GM21737 (cell line): Measurements from ENCODE around the gene CLEC16A.

ENCODE experiments used
- ATAC-seq: cut with Tn5 transposase; IDR thresholded peaks from one replicate; pipeline ENCODE4 v1.9.1; 2021; ENCODE audit warnings: mild to moderate bottlenecking, moderate library complexity; ENCODE audit not compliant: unreplicated experiment

The CLEC16A gene

DNA sequence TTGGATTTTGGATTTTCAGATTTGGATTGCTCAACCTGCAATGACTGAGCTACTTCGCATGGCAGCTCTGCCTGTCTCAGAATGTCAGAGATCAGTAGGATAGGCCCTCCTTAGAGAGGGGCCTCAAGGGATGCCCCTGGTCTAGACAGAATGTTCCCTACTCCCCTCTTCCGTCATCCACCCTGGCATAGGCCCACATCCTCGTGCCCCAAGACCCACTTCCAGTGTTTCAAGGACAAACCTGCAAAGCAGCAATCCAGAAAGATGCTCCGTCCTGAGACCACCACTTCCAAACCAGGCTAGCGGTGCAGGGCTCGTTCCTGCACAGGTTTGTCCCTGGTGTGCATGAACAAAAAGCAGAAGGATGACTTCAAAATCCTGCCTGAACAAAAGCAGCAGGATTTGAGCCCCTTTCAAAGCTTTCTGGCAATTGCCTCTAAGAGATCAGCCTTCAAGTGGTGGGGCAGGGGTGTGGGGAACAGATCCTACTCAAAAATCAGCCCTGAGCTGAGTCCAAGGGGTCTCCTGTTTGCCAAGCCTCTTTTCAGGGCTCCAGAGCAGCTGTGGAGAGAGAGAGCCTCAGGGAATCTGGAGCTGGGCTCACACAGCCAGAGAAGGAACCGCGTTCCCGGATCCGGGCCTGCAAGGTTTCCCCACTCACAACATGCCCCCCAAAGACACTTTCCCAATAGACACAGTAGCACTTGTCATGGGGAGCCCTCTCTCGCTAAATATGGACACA is 190.5 kb downstream of the CLEC16A start:
- ATAC-seq, result no peak

DNA sequence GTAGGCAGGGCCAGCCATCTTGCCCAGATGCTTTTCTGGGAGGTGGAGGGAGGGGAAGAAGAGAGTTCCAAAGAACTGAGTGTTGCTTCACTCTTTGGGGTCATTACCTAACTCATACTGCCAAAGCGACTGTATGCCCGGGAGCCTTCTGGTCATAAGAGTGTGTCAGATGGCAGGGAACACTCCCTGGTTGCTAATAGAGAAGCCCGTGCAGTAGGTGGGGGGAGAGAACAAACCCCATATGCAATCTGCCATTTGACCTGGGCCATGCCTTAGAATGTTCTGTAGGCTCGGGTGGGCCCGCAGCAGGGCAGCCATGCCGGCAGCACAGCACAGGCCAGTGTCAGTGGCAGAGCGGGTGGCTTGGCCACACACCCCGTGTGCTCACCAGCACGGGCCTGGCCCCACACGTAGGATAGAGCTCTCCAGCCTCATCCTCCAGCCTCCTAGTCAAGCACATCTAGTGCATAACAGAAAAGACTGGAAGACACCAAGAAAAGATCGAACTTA is 191.2 kb downstream of the CLEC16A start:
- ATAC-seq, result no peak

DNA sequence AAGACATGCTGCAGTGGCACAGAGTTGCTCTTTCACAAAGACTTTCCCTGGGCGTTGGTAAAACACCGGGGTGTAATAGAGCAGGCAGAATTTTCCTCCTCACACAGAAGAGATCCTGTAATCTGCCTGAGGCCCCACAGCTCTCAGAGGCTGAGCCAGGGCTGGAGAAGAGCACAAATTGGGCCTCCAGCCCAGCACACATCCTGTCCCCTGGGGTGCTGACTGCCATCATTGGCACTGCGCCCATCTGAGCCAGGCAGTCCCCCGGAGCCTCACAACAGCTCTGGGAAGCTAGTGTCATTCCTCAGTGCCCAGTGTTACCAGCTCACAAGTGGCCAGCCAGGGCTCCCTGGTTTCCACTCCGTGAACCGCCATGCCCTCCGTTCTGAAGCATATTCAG is 192.2 kb downstream of the CLEC16A start:
- ATAC-seq, result no peak

DNA sequence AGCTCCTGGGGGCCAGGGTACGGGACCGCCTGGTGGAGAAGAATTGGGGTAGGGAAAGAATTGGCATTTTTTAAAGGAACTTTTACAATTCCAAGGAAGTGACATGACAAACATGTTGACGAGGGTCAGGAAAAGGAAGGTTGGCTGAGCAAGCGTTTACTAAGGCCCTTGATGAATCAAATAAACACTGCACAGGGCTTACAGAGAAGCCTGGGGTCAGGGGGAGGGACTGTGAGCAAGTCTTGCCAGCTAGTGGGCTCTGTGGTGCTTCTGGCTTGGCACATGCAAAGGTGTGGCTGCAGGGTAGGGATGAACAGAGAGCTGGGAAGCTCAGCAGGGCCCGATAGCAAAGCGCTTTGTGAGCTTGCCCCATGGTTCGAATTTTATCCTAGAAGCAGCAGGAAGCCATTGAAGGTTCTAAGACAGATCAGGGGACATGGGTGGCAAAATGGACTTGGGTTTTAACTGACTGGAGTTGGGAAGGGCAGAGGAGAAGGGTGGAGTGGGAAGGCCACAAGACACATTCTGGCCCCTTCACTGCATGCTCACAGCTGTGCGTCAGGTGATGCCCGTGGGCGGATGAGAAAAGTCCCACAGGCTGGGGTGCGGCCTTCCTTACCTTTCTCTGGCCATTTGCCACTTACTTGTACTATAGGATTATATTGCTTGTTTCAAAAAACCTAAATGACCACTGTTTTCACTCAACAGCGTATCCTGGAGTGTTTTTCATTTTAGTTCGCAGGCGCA is 193.8 kb downstream of the CLEC16A start:
- no peak for ATAC-seq

DNA sequence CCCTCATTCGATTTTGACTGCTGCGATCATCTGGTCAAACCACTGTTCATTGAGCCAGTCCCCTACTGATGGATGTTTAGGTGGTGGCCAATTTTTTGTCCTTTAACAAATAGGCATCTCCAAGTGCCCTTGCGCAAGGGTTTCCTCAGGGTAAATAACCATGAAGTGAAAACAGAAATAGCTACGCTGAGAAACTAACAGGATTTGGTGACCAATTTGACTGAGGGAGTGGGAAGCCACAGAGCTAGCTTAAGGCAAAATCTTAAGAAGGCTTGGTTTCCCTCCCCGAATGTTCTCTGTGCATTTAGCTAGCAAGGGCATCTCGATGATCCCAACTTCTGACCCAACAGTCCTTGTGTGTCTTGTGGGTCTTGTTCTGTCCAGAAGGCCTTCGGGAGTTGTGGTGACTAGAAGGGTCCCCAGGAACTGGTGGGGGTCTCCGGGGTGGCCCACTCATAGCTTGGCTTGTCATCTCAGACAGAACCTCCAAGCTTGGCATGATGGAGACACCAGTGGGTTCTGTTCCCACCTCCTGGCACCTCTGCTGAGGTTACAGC is 194.5 kb downstream of the CLEC16A start:
- no peak for ATAC-seq

DNA sequence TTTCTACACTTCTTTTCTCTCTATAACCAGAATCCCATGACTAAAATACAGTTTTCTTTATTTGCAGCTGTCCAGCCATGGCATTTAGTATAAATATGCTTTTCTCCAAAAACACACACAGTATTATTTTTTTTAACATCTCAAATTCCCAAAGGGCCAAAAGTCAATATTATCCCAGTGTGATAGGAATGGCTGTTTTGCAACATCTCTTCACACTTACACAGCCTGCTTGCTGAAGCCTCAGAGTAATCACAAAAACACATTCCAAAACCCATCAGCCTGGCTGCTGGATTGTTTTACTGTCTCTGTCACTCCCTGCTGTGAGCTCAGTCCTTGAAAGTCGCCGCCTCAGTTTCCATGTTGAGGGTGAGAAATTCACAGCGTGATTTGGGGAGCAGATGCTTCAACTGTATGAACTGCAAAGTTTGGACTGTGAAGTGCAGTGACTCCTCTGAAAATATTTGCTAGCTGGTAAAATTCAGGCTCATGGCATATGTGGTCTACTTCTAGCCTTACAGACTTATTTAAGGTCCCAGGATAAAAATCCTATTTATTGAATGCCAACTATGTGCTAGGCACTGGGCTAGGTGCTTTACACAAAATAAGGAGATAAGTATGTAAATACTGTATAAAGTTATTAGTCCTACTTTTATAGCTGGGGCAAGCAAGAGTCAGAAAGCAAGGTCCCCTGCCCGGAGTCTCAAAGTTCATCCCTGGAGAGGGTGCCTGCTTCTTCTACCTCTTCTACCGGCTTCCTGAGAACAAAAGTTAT is 195.1 kb downstream of the CLEC16A start:
- ATAC-seq, result no peak

DNA sequence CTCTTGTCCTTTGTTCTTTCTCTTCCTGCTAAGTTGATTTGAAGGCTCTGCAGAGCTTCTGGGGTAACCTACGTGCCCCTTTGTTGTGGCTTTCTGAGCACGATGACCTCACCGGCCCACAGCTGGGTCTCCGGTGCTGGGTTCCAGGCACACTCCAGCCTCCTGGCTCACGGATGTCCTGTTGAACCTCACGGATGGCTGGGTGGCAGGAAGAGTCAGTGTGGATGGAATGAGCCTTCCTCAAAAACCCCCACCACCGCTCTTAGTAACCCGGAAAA is 195.7 kb downstream of the CLEC16A start:
- no peak for ATAC-seq

DNA sequence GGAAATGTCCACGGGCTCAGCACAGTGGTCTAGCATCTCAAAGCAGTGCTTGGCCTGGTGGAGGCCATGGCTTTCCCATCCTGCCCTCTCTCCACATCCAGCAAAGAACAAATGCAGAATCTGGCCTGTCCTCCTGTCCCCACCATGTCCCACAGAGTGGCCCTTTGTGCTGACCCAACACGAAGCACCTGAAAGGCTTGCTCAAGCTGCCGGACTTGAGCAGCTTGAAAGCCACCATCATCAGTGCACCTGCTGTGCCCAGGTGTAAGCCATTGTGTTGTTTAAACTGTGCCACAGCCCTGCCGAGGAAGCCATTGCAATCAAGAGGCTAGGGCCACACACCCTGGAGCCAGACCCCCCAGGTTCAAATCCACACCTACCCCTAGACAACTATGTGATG is 196.1 kb downstream of the CLEC16A start:
- ATAC-seq, result no peak

DNA sequence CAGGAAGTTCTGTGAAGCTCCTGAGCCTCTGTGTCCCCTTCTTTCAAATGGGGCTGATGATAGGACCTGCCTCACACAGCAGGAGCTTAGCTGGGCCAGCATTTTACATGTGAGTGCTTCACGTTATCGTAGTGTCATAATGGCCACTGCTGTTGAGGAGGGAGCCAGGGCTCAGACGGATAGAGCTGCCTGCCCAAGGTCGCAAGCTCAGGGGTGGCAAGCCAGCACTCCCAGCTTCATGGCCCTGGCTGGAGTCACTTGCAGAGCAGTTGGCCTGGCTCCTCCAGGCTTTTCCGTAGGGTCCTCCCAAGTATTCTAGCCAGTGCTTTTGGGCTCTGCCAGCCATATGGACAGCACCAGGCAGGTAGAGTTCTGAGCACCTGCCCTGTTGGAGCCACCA is 196.5 kb downstream of the CLEC16A start:
- ATAC-seq, result no peak

DNA sequence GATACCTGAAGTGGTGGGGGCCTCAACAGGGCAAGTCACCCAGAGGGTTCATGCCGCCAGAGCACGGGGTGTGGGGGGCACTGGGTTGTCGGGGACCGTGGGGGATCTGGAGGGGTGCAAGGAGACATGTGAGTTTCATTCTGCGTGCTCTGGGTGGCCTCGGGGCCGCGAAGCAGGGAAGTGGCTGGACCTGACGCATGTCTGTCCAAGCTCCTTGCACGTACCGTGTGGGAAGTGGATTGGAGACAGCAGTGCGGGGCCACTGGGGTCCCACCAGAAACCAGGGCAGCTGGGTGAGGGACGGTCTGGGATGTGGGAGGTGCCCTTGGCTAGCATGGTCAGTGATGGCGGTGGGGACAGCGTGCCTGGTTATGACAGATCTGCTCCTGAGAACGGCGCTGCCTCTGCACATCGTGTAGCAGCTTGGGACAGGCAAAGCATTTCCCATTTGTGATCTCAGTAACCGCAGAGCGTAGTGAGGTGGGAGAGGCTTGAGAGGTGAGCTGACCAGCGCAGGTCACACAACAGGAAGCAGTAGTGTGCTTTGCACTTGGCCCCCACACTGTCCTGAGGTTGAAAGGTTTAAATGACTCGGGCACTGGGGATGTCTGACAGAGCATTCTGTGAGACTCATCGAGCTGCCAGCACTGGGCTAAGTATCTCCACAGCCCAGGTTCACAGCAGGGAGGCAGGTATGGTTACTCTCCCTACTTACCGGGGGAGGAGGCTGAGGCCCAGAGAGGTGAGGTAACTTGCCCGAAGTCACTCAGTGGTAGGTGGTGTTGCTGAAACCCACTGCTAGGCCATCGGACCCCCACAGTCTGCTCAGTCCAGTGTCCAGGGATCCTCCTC is 197.3 kb downstream of the CLEC16A start:
- no peak for ATAC-seq

DNA sequence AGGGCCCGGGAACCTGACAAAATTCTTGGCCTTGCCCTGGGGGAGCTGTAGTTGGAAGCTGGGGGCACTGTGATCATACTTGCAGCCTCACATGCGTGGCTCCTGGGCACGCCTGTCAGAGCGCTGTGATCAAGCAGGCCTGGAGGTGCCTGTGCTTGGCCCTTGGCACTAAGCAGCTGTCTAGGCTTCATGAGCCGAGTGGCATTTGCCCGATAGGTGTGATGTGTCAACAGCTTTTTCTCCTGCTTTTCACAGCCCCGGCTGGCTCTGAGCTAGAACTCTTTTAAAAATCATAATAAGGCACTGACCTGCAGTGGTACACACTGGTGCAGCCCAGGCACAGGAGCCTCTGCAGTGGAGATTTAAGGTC is 197.9 kb downstream of the CLEC16A start:
- ATAC-seq, result no peak

DNA sequence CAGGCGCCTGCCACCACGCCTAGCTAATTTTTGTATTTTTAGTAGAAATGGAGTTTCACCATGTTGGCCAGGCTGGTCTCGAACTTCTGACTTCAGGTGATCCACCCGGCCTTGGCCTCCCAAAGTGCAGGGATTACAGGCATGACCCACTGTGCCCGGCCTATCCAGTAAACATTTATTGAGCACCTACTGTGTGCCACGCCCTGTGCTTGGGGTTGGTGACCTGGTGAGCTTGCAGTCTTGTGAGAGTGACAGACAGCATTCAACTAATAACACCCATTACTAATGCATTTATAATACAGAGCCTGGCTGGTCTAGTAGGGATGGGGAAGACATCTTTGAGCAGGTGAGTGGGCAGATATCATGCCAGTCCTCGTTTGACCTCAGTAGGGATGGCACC is 198.6 kb downstream of the CLEC16A start:
- ATAC-seq, result no peak

DNA sequence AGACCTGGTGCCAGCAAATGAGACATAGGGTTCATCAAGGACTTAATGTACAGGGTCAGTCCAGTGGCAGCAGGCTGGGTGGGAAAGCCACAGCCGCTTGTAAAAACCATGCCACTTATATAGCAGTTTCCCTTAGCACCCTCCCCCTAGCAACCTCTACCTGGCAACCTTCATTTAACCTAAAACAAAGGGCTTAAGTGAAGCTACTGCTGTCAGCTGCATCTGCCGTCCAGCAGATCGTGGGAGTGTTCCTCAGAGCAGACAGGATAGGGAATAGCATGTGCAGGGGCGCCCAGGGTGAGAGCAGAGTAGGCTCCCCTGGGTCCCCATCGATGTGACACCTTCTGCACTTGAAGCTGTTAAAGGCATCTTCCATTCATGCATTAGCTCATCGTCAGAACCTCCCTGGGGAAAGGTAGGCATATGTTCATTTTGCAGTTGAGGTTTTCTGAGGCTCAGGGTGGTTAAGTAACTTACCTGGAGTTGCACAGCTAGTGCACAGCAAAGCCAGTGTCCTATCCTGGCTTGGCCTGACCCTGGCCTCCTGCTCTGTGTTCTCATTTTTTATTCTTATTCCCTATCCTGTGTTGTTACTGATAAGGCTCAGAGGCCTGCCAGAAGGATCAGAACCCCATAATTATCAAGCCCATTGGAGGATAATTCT is 199.1 kb downstream of the CLEC16A start:
- ATAC-seq, result no peak

DNA sequence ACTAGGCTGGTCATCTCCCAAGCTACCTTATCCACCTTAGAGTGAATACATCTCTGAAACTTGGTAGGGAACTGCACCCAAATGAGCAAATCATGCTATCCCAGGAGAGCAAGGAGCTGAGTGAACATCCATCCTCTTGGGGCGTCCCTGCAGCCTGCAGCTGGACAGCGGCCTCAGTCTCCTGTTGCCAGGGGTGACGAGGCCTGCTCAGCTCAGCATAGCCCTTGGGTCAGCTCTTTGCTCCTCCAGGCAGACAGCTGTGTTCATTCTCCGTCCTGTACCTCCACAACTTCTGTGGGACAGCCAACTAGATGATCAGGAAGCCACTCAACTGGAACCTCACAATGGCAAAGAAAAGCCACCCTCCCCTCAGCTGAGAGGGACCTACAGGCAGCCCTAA is 199.8 kb downstream of the CLEC16A start:
- no peak for ATAC-seq

DNA sequence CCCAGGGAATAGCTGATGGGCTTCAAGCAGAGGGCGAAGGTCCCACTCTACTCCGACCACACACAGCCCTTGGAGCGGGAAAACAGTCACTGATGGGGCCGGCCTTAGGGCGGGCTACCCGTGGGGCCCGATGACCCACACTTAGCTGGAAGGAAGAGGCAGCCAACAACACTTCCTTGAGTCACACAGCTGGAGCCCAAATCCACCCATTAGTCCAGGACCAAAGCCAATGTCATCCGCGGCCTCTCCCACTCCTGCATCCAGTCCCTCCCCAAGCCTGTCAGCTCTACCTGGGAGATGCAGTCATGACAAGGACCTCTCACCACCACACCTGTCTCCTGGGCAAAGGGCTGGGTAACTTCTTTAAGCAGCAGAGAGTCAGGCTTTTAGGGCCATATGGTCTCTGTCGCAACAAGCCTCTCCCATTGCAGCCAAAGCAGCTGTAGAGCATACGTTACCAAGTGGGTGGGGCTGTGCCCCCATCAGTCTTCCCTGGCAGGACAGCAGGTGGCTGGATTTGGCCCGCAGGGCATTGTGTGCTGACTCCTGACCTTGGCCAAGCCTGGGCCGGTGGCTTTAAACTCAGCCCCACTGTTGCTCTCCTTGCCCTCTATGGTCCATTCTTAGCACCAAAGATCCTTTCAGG is 200.9 kb downstream of the CLEC16A start:
- ATAC-seq, result no peak

DNA sequence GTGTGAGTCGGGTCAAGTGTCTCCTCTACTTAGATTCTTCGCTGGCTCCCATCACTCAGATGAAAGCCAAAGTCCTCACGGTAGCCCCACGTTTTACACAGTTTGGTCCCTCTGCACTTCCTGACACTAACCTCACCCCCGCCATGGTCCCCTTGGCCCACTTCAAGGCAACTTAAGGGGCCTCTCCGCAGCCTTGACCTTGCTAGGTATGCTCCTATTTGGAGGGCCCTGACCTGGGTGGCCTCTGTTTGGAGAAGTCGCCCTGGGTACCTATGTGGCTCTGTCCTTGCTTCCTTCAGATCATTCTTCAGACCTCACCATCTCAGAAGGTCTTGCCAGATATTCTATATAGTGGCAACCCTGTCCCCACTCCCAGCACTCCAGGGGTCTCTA is 201.5 kb downstream of the CLEC16A start:
- no peak for ATAC-seq

DNA sequence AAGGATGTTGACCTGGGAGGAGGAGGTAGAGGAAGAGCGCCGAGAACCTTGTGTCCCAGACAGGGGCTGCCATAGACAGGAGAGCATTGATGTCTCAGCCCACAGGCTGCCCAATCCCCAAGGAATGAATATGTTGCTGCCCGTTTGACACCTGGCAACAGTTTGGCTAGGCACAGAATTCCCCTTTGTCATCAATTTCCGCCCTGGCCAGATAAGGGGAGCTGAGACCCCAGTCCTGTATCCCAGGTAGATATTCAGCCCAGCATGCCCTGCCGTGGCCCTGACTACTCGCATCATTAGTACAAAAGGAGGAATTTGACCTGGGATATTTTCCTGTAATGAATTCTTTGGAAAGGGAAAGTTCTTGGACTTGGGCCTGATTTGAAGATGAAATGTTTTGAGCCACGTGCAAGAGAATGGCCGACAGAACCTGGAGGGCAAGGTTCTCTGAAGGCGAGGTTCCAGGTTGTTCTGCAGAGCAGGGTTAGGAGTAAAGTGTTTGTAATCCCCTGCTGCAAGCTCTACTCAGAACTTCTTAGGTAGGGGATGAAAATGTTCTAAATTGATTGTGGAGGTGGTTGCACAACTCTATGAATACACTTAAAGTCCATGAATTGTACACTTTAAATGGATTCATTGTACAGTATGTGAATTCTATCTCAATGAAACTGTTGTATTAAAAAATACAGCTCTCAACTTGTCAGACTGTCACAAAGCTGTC is 202.8 kb downstream of the CLEC16A start:
- no peak for ATAC-seq

DNA sequence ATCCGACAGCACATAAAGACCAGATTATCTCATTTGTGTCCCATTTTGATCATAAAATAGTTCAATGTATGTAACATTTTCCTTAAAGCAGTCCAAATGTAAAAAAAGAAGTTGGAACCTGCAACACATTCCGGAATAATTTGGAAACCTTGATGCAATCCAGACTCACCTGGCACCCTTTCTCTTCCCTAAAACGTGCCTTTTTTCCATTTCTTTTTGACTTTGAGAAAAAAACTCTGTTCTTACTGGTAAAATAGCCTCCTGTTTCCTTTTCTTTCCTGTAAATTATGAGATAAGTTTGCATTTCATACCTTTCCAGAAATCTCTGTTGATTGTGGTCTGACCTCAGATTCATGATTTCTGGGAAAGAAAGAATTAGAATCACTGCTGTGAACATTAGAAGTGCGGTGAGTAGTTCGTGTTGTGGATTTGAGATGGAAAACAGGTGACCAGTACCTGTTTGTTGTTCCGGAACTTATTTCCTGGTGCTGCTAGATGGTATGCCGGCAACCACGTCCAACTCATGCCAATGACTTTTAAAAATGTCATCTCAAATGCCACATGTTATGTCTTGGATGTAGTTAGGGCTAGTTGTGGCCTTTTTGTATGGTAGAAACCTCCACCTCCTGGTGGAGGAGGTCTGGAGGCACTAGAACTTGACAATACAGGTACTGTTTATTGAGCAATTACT is 203.5 kb downstream of the CLEC16A start:
- ATAC-seq, result no peak
